Measurements from ENCODE around the gene PLXND1.

GRCh38 chr3:129625072-129625874 is 18.8 kb upstream of the PLXND1 start:
- TF ChIP-seq CTCF (IDR thresholded peaks at IDR 0.05) (no peak), EP300 (IDR thresholded peaks at IDR 0.05) (no peak)
